Measurements from ENCODE around the gene ABTB2. TPM values are rescaled to one million over a fixed set of nuclear protein-coding genes. Genes with fewer than 3 reads are reported as not detected.
A peak's percentile ranks its signal among the peaks of the same experiment; 100 is the strongest.

The ABTB2 gene
- total RNA-seq, 1 donor from 2014 or later, result 72.8 TPM

GRCh38 chr11:34105957-34106504 lies 251.8 kb downstream of the ABTB2 start:
- peaks cover 14% of the 10 kb centered on the region for H3K36me3 Mint-ChIP-seq (ENCODE audit: low read depth, unreplicated experiment)

GRCh38 chr11:34105079-34105956 lies 252.5 kb downstream of the ABTB2 start, which contains the start of gene NAT10:
Gene NAT10 (plus strand): TSS chr11:34105629. CDS start chr11:34108226, 2,597 bp downstream.
- Mint-ChIP-seq H3K36me3 (ENCODE audit: low read depth, unreplicated experiment) (peaks cover 18% of the 10 kb centered on the region), H3K4me1 (ENCODE audit: unreplicated experiment) (peaks cover 30% of the 10 kb centered on the region), H3K27me3 (ENCODE audit: unreplicated experiment) (peaks cover 7% of the 10 kb centered on the region)

More at GRCh38 chr11:34105957-34106504, 251.8 kb downstream of the ABTB2 start:
- Mint-ChIP-seq H3K27ac (ENCODE audit: unreplicated experiment) (peak overlapping the region; percentile 90), H3K9me3 (ENCODE audit: unreplicated experiment) (no peaks in the 10 kb centered on the region), H3K4me1 (ENCODE audit: unreplicated experiment) (peaks cover 30% of the 10 kb centered on the region), H3K27me3 (ENCODE audit: unreplicated experiment) (peaks cover 7% of the 10 kb centered on the region), H3K4me3 (ENCODE audit: unreplicated experiment) (peak overlapping the region; percentile 94)
- no peak for DNase-seq (ENCODE audit: low spot score)
- no peak for TF ChIP-seq CTCF (IDR thresholded peaks at IDR 0.05; ENCODE audit: unreplicated experiment)

GRCh38 chr11:34104680-34105078 lies 253.1 kb downstream of the ABTB2 start:
- Mint-ChIP-seq H3K9me3 (ENCODE audit: unreplicated experiment) (no peaks in the 10 kb centered on the region), H3K36me3 (ENCODE audit: low read depth, unreplicated experiment) (peaks cover 19% of the 10 kb centered on the region), H3K27me3 (ENCODE audit: unreplicated experiment) (peaks cover 7% of the 10 kb centered on the region), H3K27ac (ENCODE audit: unreplicated experiment) (peak overlapping the region; percentile 90), H3K4me3 (ENCODE audit: unreplicated experiment) (peak overlapping the region; percentile 94), H3K4me1 (ENCODE audit: unreplicated experiment) (peaks cover 30% of the 10 kb centered on the region)
- no peak for DNase-seq (ENCODE audit: low spot score)
- TF ChIP-seq CTCF (IDR thresholded peaks at IDR 0.05; ENCODE audit: unreplicated experiment), result no peak

More at GRCh38 chr11:34105079-34105956, 252.5 kb downstream of the ABTB2 start, which contains the start of gene NAT10:
- Mint-ChIP-seq H3K4me3 (ENCODE audit: unreplicated experiment) (peak within 1 kb of the TSS; percentile 94), H3K27ac (ENCODE audit: unreplicated experiment) (peak within 1 kb of the TSS; percentile 90), H3K9me3 (ENCODE audit: unreplicated experiment) (no peaks in the 10 kb centered on the region)
- peak; percentile 93 for DNase-seq (ENCODE audit: low spot score)
- no peak for TF ChIP-seq CTCF (IDR thresholded peaks at IDR 0.05; ENCODE audit: unreplicated experiment)

Other genes starting within 250 kb of the ABTB2 start
- 30.2 TPM for gene CAT, start 80.9 kb upstream of the ABTB2 start, total RNA-seq (ENCODE audit: unreplicated experiment)
- not detected for gene ELF5, start 155.8 kb upstream of the ABTB2 start, total RNA-seq (ENCODE audit: unreplicated experiment)